Mesenteric fat pad (tissue), 1 donor: ENCODE data around the gene MRPS11. TPM values are rescaled to one million over a fixed set of nuclear protein-coding genes. Genes with fewer than 3 reads are reported as not detected.

Experiments used
- total RNA-seq: library from RNA; stranded (reverse); fragmentation: NEBNext Ultra II Directional; extraction: Animal tissue kit (Norgen Biotek cat#: 25700); gene quantifications from one replicate; pipeline ENCODE4 v1.2.1, GENCODE V29; 2021
- donor health status: DM: yes; HTN: yes; CAD: no.

MRPS11 gene
- total RNA-seq, 1 donor from 2014 or later, result 60.9 TPM

Other genes starting within 250 kb of the MRPS11 start
- 1.6 TPM for gene NTRK3, start 211.0 kb upstream of the MRPS11 start, total RNA-seq
- 50.8 TPM for gene MRPL46, start 320 bp upstream of the MRPS11 start, total RNA-seq
- 6.0 TPM for gene DET1, start 79.0 kb downstream of the MRPS11 start, total RNA-seq
- gene AEN, start 153.6 kb downstream of the MRPS11 start, total RNA-seq, result 23.3 TPM
- gene ISG20, start 171.3 kb downstream of the MRPS11 start, total RNA-seq, result 16.2 TPM